Measurements from ENCODE around the gene SMAD4.
A peak's percentile ranks its signal among the peaks of the same experiment; 100 is the strongest.

The SMAD4 gene

DNA sequence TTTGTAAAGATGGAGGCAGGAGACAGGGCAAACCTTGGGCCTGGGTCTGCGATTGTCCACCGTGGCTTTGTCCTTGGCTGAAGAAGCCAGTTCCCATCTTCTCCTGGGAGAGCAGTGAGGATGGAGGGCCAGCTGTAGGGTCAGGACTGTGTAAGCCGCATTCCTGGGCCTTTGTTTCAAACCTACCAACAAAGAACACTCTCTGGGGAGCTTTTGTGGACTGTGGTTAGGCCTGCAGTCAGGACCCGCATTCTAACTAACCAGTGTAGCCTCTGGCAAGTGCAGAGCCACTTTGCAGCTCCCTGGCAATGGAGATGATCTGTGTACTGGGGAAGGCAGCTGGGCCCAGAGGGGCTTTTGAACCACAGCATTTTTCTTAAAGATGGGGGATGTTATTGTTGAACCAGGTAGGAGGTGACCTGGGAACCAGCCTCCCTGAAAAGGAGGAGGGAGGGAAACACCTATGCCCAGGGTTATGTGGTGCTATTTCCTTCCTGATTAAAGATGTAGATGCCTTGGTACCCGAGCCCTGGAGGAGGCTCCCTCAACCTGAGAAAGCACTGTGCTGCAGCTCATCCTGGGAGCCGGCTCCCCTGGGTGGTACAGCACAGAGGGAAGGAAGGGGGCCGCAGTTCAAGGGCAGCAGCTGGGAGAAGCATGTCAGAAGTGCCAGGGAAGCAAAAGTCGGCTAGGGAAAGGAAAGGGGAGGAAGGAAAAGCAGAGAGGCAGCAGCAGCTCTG, 12.7 kb upstream of the SMAD4 start:
- H3K27ac ChIP-seq: no peak overlapping the region
- no peak overlapping the region for H3K4me3 ChIP-seq

DNA sequence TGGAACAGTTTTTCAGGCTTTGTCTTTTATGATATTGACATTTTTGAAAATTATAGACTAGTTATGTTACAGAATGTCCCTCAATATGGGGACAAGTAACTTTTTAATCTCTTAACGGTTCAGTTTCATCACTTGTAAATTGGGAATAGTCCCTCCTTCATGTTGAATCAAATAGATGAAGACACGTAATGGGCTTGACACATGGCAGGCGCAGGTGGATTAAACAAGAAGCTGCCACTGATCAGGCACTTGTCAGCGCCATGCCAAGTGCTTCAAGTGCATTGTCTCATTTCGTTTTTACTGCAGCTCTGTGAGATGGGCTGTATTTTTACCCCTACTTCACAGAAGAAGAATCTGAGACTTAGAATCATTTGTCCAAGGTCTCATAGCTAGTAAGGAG, 9.5 kb upstream of the SMAD4 start:
- no peak overlapping the region for H3K4me3 ChIP-seq

DNA sequence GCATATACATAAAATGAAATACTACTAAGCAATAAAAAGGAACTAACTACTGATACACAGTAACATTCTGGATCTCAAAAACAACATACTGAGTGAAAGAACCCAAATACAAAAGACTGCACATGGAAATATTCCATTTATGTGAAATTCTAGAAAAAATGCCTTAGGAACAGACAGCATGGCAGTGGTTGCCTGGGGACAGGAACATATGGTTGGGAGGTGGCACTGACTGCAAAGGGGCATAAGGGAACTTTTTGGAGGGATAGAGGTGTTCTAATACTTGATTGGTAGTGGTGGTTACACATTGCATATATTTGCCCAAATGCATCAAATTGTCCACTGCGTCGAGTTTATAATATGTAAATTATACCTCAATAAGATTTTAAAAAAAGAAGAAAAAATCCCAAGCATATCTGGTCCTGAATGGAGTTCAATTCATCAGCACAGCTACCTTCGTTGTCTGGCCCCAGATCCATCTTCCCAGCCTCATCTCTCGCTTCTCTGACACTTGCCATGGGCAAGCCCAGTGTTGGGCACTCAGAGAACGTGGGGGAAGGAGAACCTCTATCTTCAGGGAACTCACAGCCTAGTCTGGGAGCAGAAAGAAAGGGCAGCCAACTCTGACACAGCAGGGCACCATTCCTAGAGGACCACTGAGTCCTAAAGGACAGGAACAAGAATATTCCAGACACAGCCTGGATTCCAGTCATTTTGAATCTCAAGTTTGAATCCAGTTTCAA, 8.6 kb upstream of the SMAD4 start:
- H3K4me3 ChIP-seq: no peak overlapping the region
- no peak overlapping the region for H3K27ac ChIP-seq

More for the DNA sequence above, 9.5 kb upstream of the SMAD4 start:
- H3K27ac ChIP-seq: no peak overlapping the region

DNA sequence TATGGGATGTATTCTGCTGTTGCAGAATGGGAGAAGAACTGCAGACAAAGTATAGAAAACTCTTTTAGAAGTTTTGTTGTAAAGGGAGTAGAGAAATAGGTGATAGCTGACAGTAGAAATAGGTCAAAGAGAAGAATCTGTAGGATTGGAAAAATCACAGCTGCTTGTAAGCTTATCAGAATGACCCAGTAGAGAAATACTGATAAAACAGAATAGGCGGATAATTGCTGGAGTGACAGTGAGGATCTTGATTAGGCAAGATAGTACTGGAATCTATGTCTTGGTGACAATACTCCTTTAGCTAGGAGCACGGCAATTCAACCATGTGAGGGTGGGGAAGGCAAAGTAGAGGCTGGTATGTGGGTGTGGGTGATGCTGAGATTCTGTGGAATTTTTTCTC, 4.5 kb upstream of the SMAD4 start:
- Histone ChIP-seq H3K27ac (no peak overlapping the region), H3K4me3 (no peak overlapping the region)

DNA sequence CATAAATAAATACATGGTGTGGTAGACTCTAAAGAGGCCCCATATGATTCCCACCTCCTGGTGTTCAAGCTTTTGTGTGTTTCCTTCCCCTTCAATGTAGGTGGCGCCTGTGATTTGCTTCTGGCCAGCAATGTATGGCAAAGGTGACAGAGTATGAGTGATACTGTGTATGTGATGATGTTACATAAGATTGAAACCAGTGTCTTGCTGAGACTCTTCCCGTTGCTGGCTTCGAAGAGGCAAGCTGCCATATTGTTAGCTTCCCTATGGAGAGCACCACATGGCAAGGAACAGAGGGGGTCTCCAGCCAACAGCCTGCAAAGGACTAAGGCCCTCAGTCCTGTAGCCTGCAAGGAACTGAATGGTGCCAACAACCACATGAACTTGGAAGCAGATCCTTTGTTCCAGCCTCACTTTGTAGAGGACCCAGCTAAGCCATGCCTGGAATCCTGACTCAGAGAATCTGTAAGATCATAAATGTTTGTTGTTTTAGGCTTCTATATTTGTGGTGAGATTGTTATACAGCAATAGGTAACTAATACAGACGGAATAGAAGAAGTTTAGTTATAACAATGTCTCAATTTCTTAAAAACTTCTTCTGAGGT, 1.7 kb upstream of the SMAD4 start:
- no peak overlapping the region for H3K4me3 ChIP-seq
- no peak overlapping the region for H3K27ac ChIP-seq

DNA sequence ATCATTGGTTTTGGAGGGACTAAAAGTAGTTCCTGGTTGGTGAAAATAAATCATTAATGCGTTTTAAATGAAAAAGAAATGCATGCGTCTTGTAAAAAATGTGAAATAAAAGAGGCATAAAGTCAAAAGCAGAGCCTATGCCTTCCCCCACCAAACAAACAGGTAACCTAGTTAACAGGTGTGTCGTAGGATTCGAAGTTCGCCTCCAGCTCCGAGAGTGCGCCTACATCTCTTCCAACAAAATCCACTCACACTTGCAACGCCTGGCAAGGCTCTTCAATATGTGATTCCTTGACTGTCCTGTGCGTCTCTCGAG, 677 bp upstream of the SMAD4 start:
- peak overlapping the region; percentile 56 to 90 (median 70) for H3K4me3 ChIP-seq
- peak overlapping the region in 20 of 21 experiments; percentile 85 to 99 (median 95) for H3K27ac ChIP-seq

DNA sequence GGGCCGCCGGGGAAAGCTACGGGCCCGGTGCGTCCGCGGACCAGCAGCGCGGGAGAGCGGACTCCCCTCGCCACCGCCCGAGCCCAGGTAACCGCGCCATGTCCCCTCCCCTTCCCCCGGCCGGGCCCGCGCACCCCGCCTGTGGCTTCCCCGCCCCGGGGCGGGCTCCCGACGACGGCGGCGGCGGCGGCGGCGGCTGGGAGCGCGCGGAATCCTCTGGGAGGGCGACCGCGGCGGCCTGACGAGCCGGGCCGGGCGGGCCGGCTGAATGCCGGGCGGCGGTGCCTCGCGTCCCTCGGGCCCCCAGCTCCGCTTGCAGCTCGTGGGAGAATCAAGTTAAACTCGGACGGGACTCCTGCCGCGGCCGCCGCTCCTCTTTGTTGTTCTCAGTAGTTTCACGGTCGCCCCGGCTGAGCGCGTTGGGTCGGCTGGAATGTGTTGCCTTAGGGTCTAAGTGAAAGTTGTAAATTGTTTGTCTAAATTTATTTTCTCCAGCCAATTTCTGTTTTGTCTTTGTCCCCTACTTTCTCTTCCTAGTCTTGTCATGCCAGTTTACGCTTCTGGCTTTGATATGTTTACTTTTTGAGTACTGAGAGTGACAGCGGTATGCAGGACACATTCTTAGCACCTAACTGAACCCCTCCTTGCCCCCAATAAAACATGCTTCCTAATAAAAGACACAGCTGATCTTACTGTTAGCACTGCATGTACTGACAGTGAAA, 685 bp downstream of the SMAD4 start:
- peak overlapping the region; percentile 85 to 99 (median 95) for H3K27ac ChIP-seq
- H3K4me3 ChIP-seq: peak overlapping the region; percentile 56 to 90 (median 70)

DNA sequence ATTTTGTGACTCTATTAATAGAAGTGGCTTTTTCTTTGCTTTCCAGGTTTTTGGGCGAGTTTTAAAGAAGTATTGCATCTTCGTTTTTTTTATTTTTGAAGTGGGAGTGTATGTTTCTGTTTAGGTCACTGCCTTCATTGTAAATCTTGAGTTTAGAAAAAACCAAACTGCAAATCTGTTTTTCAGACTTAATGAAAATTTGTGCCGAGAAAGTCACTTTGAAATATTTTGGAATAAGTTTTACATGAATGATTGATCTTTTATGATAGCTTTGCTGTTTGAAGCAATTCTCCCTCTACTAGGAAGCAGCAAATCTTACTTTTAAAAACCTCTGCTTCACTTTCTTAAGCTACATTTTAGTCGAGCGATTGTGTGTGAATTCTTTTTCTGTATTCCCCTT, 2.2 kb downstream of the SMAD4 start:
- Histone ChIP-seq H3K4me3 (peak overlapping the region in 1 of 7 experiments; percentile 6), H3K27ac (no peak overlapping the region)

DNA sequence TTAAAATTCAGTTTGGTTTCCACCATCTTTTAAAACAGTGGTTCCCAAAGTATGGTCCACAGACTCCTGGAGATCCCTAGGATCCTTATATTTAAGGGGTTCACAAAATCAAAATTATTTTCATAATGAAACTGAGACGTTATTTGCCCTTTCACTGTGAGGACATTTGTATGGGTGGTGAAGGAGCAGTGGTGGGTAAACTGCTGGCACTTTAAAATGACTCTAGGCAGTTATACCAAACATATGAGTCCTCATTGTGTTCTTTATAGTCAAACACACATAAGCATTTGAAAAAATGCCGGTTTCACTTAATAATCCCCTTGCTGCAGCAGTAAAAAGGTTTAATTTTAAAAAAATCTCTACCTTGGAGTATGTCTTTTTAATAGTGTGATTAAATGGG, 7.2 kb downstream of the SMAD4 start:
- Histone ChIP-seq H3K27ac (no peak overlapping the region), H3K4me3 (no peak overlapping the region)

DNA sequence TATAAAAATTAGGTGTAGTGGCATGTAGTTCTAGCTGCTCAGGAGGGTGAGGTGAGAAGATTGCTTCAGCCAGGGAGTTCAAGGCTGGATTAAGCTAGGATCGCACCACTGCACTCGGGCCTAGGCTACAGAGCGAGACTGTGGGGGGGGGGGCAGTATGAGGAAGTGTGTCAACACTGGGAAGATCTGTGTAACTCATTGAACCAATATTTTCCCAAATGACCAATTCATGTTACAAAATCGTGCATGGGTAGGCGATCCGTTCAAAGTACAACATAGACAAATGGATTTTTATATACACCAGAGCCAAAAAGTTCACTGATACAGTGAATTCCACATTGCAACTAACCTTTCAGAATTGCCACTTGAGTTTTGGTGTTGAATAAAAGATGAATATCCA, 8.1 kb downstream of the SMAD4 start:
- Histone ChIP-seq H3K27ac (no peak overlapping the region), H3K4me3 (no peak overlapping the region)

DNA sequence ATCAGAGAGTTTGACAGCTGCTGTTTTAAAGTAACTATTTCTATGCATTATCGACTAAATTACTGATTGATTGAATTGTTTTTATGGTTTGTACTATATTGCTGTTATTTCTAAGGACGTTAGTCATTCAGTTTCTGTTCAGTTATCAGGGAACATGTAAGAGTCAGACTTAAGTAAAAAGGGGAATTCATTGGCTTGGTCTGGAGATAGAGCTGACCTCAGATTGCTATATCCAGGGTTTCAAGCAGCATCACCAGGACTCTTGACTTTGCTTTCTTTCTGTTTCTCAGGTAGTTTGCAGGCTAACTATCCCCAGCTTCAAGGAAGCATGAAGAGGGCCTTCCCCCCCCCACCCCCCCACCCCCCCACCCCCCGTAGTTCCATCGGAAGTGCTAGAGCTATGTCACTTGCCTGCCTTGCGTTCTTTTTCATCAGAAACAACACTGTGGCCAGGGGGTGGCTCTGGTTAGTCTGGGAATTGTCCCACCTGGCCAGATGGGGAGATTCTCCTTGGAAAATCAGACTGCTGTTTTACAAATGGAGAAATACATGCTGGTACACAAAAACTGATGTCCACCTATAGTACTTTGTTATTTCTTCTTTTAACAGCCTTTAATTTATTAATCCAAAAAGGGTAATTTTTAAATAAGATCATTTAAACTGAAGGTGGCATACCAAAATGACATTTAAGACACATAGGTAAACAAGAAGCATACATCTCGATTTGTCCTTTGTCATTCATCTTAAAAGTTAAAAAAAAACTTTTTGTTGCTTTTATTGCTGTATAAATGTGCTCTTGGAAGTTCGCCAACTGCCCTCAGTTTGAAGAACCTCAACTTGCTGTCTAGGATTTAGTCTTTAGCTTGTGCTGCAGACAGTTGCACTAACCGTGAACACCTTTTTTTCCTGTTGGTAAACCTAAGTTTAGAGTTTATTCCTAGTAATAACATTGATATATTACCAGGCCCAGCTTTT, 9.4 kb downstream of the SMAD4 start:
- no peak overlapping the region for H3K4me3 ChIP-seq
- H3K27ac ChIP-seq: no peak overlapping the region

DNA sequence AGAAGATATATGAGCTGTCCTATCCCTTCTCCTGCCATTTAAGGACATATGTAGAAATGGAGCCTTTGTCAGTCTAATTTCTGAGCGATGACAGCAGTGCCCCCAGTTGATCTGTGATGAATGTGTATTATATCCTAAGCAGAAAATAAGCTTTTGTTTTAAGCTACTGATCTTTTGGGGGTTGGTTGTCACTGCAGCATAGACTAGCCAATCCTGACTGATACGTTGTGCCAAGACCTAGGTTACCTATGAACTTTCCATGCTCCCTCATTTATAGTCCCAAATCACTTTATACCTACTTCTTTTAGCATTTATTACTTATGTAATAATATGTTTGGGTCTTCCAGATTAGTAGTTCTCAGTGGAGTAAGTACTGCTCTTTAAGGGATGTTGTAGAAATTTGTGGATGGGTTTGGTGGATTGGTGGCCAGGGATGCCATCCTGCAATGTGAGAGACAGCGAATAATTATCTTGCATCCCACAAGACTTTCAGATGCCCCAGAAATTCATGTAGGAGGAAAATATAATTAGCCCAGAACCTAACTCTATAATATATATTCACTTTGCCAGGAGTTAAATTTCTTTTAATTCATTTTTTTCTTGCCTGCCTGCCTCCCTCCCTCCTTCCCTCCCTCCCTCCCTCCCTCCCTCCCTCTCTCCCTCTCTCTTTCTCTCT, 11.8 kb downstream of the SMAD4 start:
- Histone ChIP-seq H3K4me3 (no peak overlapping the region), H3K27ac (peak overlapping the region in 1 of 21 experiments; percentile 22)

DNA sequence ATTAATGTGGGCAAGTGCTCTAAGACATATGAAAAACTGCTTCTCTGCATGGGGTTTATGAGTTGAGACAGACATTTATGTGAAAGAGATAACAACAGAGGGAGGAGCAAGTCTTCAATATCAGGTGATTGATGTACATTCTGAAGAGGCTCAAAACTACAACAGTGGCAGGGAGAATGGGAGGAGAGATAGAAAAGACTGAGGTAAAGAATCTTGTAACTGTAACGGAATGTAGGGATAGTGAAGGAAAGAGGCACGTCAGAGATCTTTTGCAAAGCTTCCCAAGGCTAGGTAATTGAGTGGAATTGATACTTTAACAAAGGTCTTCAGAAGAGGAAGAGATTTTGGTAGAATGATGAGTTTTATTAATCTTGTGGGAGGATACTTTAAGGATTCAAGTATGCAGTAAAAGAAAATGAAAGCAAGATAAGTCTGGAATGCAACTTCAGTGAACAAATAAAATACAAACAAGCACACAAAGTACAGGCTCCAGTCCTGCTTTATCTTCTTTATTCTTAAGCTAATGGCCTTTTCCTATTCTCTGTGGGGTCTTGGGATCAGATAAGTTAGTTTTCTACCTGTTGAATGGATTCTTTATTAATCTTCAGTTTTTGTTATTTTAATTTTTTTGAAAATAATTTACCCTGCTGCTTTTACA, 15.0 kb downstream of the SMAD4 start:
- H3K27ac ChIP-seq: no peak overlapping the region

DNA sequence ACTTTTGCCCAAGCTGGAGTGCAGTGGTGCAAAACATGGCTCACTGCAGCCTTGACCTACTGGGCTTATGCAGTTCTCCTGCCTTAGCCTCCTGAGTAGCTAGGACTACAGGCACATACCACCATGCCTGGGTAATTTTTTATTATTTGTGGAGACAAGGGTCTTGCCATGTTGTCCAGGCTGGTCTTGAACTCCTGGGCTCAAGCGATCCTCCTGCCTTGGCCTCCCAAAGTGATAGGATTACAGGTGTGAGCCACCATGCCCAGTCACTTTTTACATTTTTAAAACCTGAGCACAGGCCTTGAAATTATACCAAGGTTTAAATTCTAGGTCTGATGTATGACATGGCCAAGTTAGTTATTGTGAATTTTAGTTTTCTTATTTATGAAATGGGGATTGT, 18.2 kb downstream of the SMAD4 start:
- no peak overlapping the region for H3K27ac ChIP-seq
- no peak overlapping the region for H3K4me3 ChIP-seq

More for the DNA sequence above, 15.0 kb downstream of the SMAD4 start:
- H3K4me3 ChIP-seq: no peak overlapping the region

DNA sequence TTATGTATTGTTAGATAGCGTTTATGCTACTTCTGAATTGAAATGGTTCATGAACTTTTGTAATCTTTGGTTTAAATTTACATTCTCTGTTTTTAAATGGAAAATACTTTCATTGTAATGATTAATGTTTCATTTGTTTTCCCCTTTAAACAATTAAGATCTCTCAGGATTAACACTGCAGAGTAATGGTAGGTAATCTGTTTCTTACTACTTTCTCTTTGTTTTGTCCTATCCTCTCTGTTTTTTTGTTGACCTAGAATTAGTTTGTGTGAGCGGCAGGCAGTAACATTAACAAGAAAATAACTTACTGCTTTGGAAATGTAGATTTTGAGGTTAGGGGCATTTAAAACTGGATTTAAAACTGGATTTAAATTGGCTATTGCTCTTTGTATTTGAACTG, 19.1 kb downstream of the SMAD4 start:
- H3K4me3 ChIP-seq: no peak overlapping the region

DNA sequence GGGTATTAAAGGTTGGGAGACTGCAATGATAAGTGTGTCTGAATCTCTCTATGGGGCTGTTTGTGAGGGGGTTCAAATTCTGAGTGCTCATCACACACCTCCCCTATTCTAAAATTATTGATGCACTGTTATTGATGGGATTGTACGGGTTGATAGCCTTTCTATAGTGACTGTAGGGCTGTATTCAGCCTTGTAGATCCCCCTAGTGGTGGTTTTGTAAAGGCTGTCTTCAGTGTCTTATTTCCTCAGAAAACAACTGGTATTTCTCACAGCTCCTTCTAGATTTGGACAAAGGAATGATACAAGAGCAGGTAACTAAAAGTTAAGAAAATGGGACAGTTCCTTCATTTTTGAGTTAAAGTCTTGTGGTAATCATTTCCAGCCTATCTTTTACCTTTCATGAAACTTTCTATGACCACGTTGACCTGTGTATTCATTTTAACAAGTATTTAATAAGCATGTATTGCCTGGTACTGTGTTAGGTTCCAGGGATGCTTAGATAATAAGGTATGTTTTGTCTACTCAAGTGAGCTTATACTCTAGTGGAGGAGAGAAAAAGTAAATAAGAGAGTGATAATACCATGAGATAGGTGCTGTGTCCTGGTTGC, 21.2 kb downstream of the SMAD4 start:
- H3K4me3 ChIP-seq: no peak overlapping the region
- no peak overlapping the region for H3K27ac ChIP-seq

More for the DNA sequence above, 19.1 kb downstream of the SMAD4 start:
- H3K27ac ChIP-seq: no peak overlapping the region

DNA sequence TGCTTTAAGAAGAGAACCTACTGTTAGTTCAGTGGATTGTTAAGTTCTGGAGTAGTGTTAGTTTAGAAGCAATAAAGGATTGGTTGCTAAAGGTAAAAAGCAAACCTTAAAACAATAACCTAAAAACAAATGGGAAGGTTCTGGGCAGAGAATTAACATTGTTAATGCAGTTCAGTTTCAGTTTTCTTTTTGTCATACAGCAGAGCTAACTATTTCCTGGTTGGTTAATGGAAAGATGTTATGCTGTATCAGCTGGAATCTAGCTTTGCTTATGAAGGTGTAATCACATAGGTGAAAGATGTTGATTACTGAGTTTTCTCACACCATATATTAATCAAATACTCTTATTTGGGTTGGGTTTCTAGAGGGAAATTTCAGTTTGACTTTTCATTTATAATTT, 23.8 kb downstream of the SMAD4 start:
- H3K4me3 ChIP-seq: no peak overlapping the region
- peak overlapping the region in 5 of 21 experiments; percentile 7 to 69 (median 9) for H3K27ac ChIP-seq

DNA sequence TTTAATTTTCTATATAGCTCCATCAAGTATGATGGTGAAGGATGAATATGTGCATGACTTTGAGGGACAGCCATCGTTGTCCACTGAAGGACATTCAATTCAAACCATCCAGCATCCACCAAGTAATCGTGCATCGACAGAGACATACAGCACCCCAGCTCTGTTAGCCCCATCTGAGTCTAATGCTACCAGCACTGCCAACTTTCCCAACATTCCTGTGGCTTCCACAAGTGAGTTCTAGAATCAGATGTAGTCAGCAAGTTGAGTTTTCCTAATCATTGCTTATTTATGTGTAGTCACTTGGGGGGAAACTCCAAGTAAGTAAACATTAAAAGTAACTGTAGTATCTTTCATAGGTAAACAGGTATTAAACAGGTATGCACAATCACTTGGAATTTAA, 24.8 kb downstream of the SMAD4 start:
- no peak overlapping the region for H3K27ac ChIP-seq
- no peak overlapping the region for H3K4me3 ChIP-seq
